SK-N-MC (cell line): ENCODE results near the gene TSPAN5.
"Not testable (repeated sequence)": the region's sequence is repeated elsewhere in the genome, so short reads cannot be mapped to it uniquely, and the experiment has no call there.

ENCODE experiments used
- EZH2 ChIP-seq: fragments of 200-600 bp; sonication (generic); IDR thresholded peaks from one replicate; pipeline ENCODE4 v1.6.1; 2017; ENCODE audit warnings: antibody characterized with exemption
- FOXP2 ChIP-seq: optimal IDR thresholded peaks from 2 replicates; pipeline ENCODE3; 2011; ENCODE audit warnings: mild to moderate bottlenecking, moderate library complexity; ENCODE audit not compliant: insufficient read depth; ENCODE audit errors: extremely low read length, control extremely low read depth
- POLR2AphosphoS5 ChIP-seq: IDR thresholded peaks from 2 replicates; pipeline ENCODE4 v1.6.1; 2012; ENCODE audit warnings: mild to moderate bottlenecking, low read depth, low read length, borderline replicate concordance

DNA sequence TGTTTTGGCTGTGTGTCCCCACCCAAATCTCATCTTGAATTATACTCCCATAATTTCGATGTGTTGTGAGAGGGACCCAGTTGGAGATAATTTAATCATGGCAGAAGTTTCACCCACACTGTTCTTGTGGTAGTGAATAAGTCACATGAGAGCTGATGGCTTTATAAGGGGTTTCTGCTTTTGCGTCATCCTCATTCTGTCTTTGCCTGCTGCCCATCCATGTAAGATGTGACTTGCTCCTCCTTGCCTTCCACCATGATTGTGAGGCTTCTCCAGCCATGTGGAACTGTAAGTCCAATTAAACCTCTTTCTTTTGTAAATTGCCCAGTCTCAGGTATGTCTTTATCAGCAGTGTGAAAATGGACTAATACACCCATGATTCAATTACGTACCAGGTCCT, 47.2 kb upstream of the TSPAN5 start:
- not testable (repeated sequence) for TF ChIP-seq EZH2, POLR2AphosphoS5, FOXP2
